ENCODE measurements around the gene TEX13C.
"Not testable (repeated sequence)": the region's sequence is repeated elsewhere in the genome, so short reads cannot be mapped to it uniquely, and the experiment has no call there.

The TEX13C gene

GRCh38 chrX:125319646-125320521 is at the start of gene TEX13C:
Gene TEX13C (plus strand): TSS chrX:125319871. CDS start chrX:125320120, 249 bp downstream.
- DNase-seq (ENCODE audit: low read depth) = no peak

GRCh38 chrX:125287282-125287681 is 32.4 kb upstream of the TEX13C start:
- no peak for DNase-seq (ENCODE audit: low read depth)

GRCh38 chrX:125288343-125288742 is 31.3 kb upstream of the TEX13C start:
- no peak for DNase-seq (ENCODE audit: low read depth)

GRCh38 chrX:125289209-125289608 is 30.5 kb upstream of the TEX13C start:
- DNase-seq (ENCODE audit: low read depth) = no peak

- no peak for DNase-seq (ENCODE audit: low read depth)
Measured at GRCh38 chrX:125289920-125290319, 29.8 kb upstream of the TEX13C start.

- DNase-seq (ENCODE audit: low read depth) = no peak
Measured at GRCh38 chrX:125291124-125291523, 28.5 kb upstream of the TEX13C start.

- DNase-seq (ENCODE audit: low read depth) = no peak
Measured at GRCh38 chrX:125293850-125294780, 25.6 kb upstream of the TEX13C start.

- DNase-seq (ENCODE audit: low read depth) = no peak
Measured at GRCh38 chrX:125295337-125295736, 24.3 kb upstream of the TEX13C start.

- DNase-seq (ENCODE audit: low read depth) = no peak
Measured at GRCh38 chrX:125298871-125299270, 20.8 kb upstream of the TEX13C start.

- DNase-seq (ENCODE audit: low read depth) = no peak
Measured at GRCh38 chrX:125306335-125306866, 13.3 kb upstream of the TEX13C start.

- no peak for DNase-seq (ENCODE audit: low read depth)
Measured at GRCh38 chrX:125308653-125309052, 11.0 kb upstream of the TEX13C start.

- not testable (repeated sequence) for DNase-seq (ENCODE audit: low read depth)
Measured at GRCh38 chrX:125319166-125319565, 505 bp upstream of the TEX13C start.

- no peak for DNase-seq (ENCODE audit: low read depth)
Measured at GRCh38 chrX:125322431-125322830, 2.8 kb downstream of the TEX13C start.

- no peak for DNase-seq (ENCODE audit: low read depth)
Measured at GRCh38 chrX:125326599-125326998, 6.9 kb downstream of the TEX13C start.

- DNase-seq (ENCODE audit: low read depth) = no peak
Measured at GRCh38 chrX:125327891-125328290, 8.2 kb downstream of the TEX13C start.

- DNase-seq (ENCODE audit: low read depth) = no peak
Measured at GRCh38 chrX:125333583-125333982, 13.9 kb downstream of the TEX13C start.

- no peak for DNase-seq (ENCODE audit: low read depth)
Measured at GRCh38 chrX:125340490-125340889, 20.8 kb downstream of the TEX13C start.

- DNase-seq (ENCODE audit: low read depth) = no peak
Measured at GRCh38 chrX:125374169-125374568, 54.5 kb downstream of the TEX13C start.
